ENCODE data around the gene EVI5L.
"Not testable (repeated sequence)": the region's sequence is repeated elsewhere in the genome, so short reads cannot be mapped to it uniquely, and the experiment has no call there.

EVI5L gene

DNA sequence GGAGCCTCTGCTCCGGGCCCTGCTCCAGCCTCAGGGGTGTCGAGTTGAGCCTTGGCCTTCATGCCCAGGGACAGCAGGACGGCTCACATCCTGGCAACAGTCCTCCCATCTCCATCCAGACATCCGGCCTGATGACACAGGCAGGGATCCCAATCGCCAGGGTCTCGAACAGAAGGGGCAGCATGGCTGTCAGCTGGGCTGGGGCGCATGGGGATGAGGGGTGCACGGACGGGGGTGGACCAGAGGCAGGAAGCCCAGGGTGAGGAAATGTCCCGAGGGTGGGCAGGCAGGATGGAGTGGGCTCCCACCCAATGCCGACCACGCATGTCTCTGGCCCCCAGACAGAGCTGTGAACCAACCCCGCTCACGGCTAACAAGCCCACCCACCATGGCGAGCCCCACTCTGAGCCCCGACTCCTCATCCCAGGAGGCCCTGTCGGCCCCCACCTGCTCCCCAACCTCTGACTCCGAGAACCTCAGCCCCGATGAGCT is 16.2 kb downstream of the EVI5L start:
- DNase-seq (ENCODE audit: low read depth) = no peak

DNA sequence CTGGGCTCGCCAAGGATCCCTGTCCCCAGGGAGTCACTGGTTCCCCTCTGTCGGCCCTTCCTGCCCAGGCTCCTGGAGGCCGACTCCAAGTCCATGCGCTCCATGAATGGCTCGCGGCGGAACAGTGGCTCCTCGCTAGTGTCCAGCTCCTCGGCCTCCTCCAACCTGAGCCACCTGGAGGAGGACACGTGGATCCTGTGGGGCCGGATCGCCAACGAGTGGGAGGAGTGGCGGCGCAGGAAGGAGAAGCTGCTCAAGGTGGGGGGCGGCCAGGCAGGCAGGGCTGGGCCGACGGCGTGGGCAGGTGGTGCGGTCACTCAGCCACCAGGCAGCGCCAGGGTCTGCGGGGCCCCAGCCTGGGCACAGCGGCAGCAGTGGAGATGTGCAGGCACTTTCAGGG is 17.6 kb downstream of the EVI5L start:
- DNase-seq (ENCODE audit: low read depth) = no peak

DNA sequence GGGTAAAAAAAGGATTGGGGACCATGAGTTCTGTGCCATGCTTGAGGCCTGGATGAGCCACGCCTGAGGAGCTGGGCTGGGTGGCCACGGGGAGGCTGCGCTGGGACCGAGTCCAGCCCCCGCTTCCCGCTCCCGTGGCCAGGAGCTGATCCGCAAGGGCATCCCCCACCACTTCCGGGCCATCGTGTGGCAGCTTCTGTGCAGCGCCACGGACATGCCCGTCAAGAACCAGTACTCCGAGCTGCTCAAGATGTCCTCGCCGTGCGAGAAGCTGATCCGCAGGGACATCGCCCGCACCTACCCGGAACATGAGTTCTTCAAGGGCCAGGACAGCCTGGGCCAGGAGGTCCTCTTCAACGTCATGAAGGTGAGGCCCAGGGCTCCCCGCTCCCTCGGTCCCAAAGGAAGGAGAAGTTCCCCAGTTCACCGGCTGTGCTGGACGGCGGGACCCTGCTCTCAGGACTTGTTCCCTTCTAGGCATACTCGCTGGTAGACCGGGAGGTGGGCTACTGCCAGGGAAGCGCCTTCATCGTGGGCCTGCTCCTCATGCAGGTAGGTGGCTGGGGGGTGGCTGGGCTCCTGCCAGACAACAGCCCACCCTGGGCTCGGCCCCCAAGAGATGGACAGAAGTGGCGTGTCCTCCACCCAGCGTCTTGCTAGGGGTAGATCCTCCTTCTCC is 18.9 kb downstream of the EVI5L start:
- DNase-seq (ENCODE audit: low read depth) = no peak

GRCh38 chr19:7849631-7849999 is 19.6 kb downstream of the EVI5L start:
- no peak for DNase-seq (ENCODE audit: low read depth)

- no peak for DNase-seq (ENCODE audit: low read depth)
These were observed 20.2 kb downstream of the EVI5L start for GRCh38 chr19:7850000-7850813.

GRCh38 chr19:7850945-7851622 is 21.1 kb downstream of the EVI5L start:
- no peak for DNase-seq (ENCODE audit: low read depth)

- DNase-seq (ENCODE audit: low read depth) = no peak
These were observed 21.8 kb downstream of the EVI5L start for GRCh38 chr19:7851623-7852500.

DNA sequence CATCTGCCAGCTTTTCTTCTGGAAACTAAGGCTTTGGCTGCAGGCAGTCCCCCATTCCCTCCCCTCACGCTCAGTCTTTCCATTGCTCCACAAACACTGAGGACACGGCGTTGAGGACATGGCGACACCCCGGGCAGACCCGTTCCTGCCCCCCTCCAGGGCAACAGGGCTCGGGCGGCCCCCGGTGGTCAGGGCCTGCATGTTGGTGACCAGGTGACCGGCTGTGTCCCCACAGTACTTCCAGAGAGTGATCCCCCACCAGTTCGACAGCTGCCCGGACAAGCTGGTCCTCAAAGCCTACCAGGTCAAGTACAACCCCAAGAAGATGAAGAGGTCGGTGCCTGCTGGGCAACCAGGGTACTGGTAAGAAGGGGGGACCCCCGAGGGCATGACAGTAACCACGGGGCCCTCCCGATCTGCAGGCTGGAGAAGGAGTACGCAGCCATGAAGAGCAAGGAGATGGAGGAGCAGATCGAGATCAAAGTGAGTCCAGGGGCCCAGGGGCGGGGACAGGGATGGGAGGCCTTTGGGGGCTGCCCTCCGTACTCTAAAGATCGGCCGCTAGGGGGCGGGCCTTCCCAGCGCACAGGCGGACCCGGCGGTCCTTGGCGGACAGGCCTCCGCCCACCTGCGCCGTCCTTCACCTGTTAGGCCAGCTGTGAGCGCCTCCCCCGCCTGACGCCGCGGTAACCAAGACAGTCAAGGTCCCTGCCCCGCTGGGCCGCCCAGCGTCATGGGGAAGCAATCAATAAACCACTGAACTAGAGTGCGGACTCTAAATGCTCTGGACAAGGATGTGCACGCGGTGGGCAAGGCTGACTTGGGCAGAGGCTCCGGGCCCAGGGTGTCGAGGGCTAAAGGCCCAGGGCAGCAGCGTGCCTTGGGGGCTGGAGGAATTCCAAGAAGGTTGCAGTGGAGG is 23.1 kb downstream of the EVI5L start:
- peak; percentile 66 for DNase-seq (ENCODE audit: low read depth)

DNA sequence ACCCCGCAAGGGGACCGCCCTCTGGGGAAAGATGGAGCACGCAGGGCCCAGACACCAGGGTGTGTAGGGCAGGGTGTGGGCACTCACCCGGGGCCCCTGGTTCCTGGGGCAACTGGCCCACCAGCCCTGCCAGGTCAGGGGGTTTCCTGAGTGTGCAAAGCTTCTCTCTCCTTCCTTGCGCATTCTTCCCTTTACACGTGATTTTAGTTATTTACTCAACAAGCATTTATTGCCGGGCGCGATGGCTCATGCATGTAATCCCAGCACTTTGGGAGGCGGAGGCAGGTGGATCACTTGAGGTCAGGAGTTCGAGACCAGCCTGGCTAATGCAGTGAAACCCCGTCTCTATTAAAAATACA is 23.7 kb downstream of the EVI5L start:
- no peak for DNase-seq (ENCODE audit: low read depth)

GRCh38 chr19:7855426-7856108 is 25.5 kb downstream of the EVI5L start:
- DNase-seq (ENCODE audit: low read depth) = no peak

DNA sequence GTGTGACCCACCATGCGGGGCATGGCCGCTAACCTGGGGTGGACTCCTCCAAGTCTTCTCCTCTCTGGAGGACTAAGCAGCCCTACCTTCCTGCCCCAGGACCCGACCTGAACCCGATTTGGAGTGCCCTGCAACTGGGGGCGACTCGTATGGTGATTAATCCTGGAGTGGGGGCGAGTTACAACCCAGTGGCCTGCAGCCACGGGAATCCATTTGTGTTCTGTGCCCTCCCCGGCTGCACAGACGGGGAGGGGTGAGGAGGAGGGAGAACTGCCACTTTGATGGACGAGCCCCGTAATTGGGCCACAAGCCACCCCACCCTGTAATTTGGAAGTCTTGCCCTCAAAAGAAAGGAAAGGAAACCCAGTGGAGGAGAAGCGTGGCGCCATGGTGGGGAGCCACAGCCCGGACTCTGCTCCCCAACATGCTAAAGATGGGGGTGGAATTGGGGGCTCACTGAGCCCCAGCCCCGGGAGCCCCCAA is 26.1 kb downstream of the EVI5L start:
- no peak for DNase-seq (ENCODE audit: low read depth)

- DNase-seq (ENCODE audit: low read depth) = no peak
These were observed 27.0 kb downstream of the EVI5L start for GRCh38 chr19:7856679-7857663.

- DNase-seq (ENCODE audit: low read depth) = no peak
These were observed 27.7 kb downstream of the EVI5L start for GRCh38 chr19:7857727-7858108.

DNA sequence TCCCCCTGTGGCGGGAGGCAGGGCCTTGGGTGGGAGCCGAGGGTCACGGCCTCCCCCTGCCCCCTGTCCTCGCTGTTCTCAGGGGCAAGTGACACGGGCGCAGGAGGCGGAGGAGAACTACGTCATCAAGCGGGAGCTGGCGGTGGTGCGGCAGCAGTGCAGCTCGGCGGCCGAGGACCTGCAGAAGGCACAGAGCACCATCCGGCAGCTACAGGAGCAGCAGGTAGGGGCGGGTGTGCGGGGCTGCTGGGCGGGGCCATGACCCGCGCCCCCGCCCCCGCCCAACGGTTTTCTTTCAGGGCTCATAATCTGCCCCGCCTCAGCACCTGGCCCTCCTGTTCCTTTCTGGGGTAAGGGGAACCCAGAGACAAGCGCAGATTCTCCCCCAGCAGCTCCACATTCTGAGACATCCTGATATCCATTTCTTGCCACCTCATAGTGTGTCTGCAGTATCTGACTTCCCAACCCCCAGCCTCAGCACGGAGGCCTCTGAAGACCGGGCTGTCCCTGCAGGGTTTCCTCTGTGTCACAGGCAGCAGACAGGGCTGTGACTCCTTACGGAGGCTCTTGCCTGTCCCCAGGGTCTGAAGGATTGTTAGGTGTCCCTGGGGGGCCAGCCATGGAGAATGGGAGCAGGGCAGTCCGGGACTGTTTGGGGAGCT is 28.2 kb downstream of the EVI5L start:
- DNase-seq (ENCODE audit: low read depth) = no peak

GRCh38 chr19:7859087-7859486 is 29.1 kb downstream of the EVI5L start:
- DNase-seq (ENCODE audit: low read depth) = not testable (repeated sequence)

DNA sequence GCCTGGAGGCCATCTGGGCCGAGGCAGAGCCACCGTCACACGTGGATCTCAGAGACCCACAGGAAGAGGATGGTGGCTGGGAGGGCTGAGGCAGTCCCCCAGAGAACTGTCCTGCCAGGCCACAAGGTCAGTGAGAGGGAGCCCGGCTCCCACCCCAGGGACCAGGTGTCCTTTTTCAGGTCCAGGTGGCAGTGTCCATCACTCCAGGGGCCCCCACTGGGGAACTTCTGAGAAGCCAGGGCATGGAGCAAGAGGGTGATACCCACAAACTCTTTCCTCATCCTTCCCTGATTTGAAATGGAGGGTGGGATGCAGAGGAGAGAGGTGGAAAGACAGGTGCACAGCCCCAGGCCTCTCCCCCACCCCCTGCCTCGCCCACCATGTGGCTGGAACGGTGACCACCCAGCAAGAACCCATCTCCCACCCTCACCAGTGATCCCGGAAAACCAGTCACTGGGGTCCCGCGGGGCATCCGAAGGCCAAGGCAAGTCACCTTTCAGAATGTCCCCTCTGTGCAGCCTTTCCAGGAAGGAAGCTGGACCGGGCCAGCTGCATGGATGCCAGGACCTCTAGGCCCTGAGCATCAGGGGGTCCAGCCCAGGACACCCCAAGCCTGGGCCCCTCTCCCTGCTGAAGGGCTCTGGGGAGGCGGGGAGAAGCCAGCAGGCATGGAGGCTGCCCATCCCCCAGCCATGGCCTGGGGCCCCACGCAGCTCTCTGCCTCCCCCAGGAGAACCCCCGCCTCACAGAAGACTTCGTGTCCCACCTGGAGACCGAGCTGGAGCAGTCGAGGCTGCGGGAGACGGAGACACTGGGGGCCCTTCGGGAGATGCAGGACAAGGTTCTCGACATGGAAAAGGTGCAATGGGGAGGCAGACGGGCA is 30.1 kb downstream of the EVI5L start:
- DNase-seq (ENCODE audit: low read depth) = no peak
